Thoracic aorta (tissue), 2 donors: ENCODE data around the gene CUEDC1. TPM values are rescaled to one million over a fixed set of nuclear protein-coding genes. Genes with fewer than 3 reads are reported as not detected.

Source experiments
- ATAC-seq: fragments of 150-250 bp; one replicate; pipeline ENCODE4 v1.8.0; 2017; ENCODE audit warnings: low read depth; ENCODE audit not compliant: insufficient number of reproducible peaks, low FRiP score
- DNase-seq: peaks from one replicate; pipeline ENCODE4 v3.0.0-alpha.2; 2020; ENCODE audit warnings: low spot score
- H3K27ac ChIP-seq, 2 donors: fragments of 200-600 bp; sonication (generic); 1 replicate in 1 of 2; 2 replicates in 1 of 2; pipeline ENCODE4 v1.5.1; 2016; ENCODE audit warnings: mild to moderate bottlenecking in 2 of 2, moderate library complexity in 2 of 2
- H3K27me3 ChIP-seq: fragments of 200-600 bp; sonication (generic); replicated peaks from 2 replicates; pipeline ENCODE4 v1.6.0; 2016; ENCODE audit warnings: mild to moderate bottlenecking; ENCODE audit not compliant: insufficient read depth
- H3K36me3 ChIP-seq: fragments of 200-600 bp; sonication (generic); one replicate; pipeline ENCODE4 v1.5.1; 2016
- H3K4me1 ChIP-seq, 2 donors: fragments of 200-600 bp; sonication (generic); 1 replicate in 1 of 2; 2 replicates in 1 of 2; pipeline versions ENCODE4 v1.5.1 to v1.6.0; 2016; ENCODE audit warnings: low read depth in 2 of 2, mild to moderate bottlenecking in 1 of 2; ENCODE audit not compliant: control insufficient read depth in 1 of 2
- H3K4me3 ChIP-seq: fragments of 200-600 bp; sonication (generic); 2 replicates; pipeline ENCODE4 v1.5.1; 2016; ENCODE audit warnings: mild to moderate bottlenecking
- H3K9me3 ChIP-seq: fragments of 200-600 bp; sonication (generic); 2 replicates; pipeline ENCODE4 v1.5.1; 2016
- total RNA-seq, 2 donors: library from RNA; depleted of rRNA; stranded (reverse); fragments of >200 nt; gene quantifications; one replicate each; pipeline versions ENCODE4 v1.1.0 to v1.2.3, GENCODE V29; 2016
- TF ChIP-seq, protein P1 (sequence below): fragments of 200-600 bp; sonication (generic); IDR thresholded peaks from one replicate; pipeline ENCODE4 v1.5.1; 2019; ENCODE audit warnings: antibody characterized with exemption

CUEDC1 gene
- total RNA-seq, 2 donors from 2014 or later: 32.7 to 93.1 TPM

DNA sequence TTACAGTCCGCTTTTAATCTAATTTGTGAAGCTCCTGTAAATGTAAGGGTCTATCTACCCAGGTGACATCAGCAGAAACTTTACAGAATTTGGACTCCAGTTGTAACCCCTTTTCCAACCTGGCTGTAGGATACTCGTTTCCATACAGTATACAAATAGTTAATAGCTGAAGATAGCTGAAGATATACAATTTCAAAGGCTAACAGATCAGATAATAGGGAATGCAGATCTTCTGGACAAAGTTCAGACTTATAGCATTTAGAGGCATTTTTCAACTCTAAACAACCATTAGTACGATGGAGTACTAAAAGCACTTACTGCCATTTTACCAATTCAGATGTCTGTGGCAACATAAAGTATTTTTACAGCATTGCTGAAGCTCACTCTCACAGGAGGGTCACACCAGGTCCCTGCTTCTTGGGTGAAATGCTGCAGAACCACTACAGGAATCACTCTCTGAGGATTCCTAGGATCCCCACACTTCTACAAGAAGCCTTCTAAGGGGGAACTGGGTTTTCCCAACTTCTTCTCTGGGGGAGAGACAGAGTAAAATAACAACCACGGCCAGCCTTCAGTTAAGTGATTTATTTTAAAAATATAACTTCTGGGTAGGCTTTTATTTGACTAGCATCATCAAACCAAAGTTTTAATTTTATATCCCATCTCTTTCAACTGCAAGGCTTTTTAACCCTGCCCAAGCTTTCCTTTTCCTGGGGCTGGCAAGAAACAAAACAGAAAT lies 29.9 kb upstream of the CUEDC1 start:
- Histone ChIP-seq H3K27me3 (no peaks in the 10 kb centered on the region), H3K36me3 (peaks cover 5% of the 10 kb centered on the region), H3K4me3 (peak overlapping the region; percentile 34), H3K27ac (no peak overlapping the region), H3K4me1 (peaks cover 32 to 60% of the 10 kb centered on the region in 2 donors), H3K9me3 (no peaks in the 10 kb centered on the region)
- no peak for ATAC-seq
- no peak for DNase-seq
- TF ChIP-seq, protein P1, sequence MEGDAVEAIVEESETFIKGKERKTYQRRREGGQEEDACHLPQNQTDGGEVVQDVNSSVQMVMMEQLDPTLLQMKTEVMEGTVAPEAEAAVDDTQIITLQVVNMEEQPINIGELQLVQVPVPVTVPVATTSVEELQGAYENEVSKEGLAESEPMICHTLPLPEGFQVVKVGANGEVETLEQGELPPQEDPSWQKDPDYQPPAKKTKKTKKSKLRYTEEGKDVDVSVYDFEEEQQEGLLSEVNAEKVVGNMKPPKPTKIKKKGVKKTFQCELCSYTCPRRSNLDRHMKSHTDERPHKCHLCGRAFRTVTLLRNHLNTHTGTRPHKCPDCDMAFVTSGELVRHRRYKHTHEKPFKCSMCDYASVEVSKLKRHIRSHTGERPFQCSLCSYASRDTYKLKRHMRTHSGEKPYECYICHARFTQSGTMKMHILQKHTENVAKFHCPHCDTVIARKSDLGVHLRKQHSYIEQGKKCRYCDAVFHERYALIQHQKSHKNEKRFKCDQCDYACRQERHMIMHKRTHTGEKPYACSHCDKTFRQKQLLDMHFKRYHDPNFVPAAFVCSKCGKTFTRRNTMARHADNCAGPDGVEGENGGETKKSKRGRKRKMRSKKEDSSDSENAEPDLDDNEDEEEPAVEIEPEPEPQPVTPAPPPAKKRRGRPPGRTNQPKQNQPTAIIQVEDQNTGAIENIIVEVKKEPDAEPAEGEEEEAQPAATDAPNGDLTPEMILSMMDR: no peak

DNA sequence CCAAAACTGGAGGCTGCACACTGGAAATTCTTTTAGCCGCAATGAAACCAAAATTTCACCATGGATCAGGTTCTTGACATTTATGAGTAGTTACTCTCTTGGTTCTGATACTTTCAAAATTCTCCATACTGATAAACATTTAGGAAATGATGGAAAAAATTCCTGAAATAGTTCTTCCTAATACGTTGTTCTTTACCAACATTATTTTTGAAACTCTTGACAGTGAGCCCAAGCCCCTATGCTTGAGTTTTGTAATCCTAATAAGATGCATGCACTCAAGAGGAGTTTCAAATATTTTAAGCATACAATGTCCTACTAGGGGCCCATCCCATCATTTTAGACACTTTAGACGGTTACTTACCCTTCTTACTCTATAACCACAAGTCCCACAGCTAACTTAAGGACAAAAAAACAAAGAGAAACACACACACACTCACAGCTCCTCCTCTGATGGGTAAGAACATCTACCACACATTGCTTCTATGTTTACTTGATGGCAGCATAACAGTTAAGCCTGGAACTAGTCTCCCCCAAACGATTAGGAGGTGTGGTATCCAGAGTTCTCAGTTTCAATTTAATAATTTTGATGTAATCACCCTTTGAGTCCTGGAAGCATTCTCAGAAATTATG lies 29.2 kb upstream of the CUEDC1 start:
- Histone ChIP-seq H3K9me3 (no peaks in the 10 kb centered on the region), H3K27me3 (no peaks in the 10 kb centered on the region), H3K27ac (no peak overlapping the region), H3K4me1 (peaks cover 32 to 60% of the 10 kb centered on the region in 2 donors), H3K4me3 (peak overlapping the region; percentile 34), H3K36me3 (peaks cover 9% of the 10 kb centered on the region)
- TF ChIP-seq, protein P1: no peak
- no peak for ATAC-seq
- DNase-seq: no peak

DNA sequence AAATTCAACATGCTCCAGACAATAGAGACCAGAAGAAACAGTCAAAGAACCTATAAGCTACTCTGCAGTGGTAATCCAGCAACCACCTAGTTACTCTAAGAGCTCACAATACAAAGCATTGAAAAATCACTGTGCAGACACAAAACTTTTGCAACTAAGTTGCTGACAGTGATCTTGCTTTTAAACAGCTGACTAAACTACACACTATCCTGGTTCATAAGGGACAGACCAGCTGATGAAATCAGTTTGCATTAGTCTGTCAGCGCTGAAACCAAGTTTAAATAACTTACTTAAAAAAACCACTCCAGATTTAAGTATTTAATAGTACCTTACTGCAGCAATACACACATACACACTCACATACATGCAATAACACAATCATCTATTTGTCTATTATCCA lies 28.2 kb upstream of the CUEDC1 start:
- Histone ChIP-seq H3K36me3 (peaks cover 18% of the 10 kb centered on the region), H3K27me3 (no peaks in the 10 kb centered on the region), H3K27ac (no peak overlapping the region), H3K4me3 (no peak overlapping the region), H3K9me3 (no peaks in the 10 kb centered on the region), H3K4me1 (peaks cover 32 to 53% of the 10 kb centered on the region in 2 donors)
- no peak for DNase-seq
- TF ChIP-seq, protein P1: no peak
- no peak for ATAC-seq

DNA sequence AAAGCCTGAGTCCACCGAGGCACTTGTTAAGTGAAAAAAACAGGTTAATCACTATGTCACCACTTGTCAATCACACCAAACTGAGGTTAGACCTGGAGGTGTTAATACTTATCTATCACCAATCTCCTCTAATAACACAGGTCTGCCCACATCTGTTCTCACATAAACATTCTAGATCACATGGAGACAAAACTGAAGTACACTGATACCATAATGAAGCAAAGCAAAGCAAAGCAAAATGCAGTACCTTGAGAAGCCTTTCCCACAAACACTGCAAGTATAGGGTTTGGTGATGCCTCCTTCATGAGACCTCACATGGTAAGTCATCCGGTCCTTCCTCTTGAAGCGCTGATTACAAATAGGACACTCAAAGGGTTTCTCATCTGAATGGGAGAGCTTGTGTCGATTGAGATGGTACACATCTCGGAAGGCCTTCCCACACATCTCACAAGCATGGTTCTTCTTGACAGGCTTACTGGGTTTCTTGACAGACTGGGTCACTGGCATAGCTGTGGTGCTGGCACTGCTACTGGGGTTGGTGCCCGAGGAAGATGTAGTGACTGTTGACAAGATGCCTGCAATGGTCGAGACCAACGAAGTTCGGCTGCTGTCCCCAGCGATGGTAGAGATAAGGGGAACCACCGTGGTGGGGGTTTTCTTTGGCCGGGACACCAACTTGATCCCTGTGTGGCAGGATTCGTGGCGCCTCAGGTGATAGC lies 27.4 kb upstream of the CUEDC1 start:
- TF ChIP-seq, protein P1: no peak
- no peak for DNase-seq
- Histone ChIP-seq H3K4me1 (peaks cover 32 to 53% of the 10 kb centered on the region in 2 donors), H3K27me3 (no peaks in the 10 kb centered on the region), H3K4me3 (no peak overlapping the region), H3K27ac (no peak overlapping the region), H3K9me3 (no peaks in the 10 kb centered on the region), H3K36me3 (peaks cover 25% of the 10 kb centered on the region)
- ATAC-seq: no peak

DNA sequence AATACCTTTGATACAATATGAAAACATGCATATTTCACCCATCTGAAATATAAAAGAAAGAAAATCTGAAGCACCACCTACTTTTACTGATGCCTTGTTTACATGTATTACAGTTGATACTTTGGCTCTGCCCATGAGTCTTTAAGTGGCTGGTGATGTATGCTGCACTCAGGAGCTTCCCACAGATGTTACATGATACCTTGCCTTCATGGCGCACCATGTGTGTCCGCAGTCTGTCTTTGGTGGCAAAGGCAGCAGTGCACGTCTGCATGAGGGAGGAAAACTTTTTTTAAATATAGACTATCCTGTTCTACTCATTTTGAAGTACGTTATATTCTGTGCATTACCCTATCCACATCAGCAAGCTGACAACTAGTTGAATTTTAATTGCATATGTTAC lies 25.3 kb upstream of the CUEDC1 start:
- Histone ChIP-seq H3K27ac (no peak overlapping the region), H3K27me3 (no peaks in the 10 kb centered on the region), H3K9me3 (no peaks in the 10 kb centered on the region), H3K36me3 (peaks cover 40% of the 10 kb centered on the region), H3K4me1 (peaks cover 24 to 44% of the 10 kb centered on the region in 2 donors), H3K4me3 (no peak overlapping the region)
- TF ChIP-seq, protein P1: no peak
- no peak for DNase-seq
- no peak for ATAC-seq
